OCI-LY1 (cell line): Measurements from ENCODE around the gene RPL5.

Experiments used
- H2AFZ ChIP-seq: fragments of 200-600 bp; sonication (generic), shearing (Covaris generic); 2 replicates; pipeline ENCODE4 v1.6.0; 2014; ENCODE audit warnings: antibody characterized with exemption, mild to moderate bottlenecking, low read length
- H3F3A ChIP-seq: fragments of 200-600 bp; sonication (generic), shearing (Covaris generic); 2 replicates; pipeline ENCODE4 v1.6.0; 2014; ENCODE audit warnings: mild to moderate bottlenecking, antibody characterized with exemption, low read length, moderate library complexity; ENCODE audit not compliant: insufficient read depth
- H3K27ac ChIP-seq: fragments of 200-600 bp; sonication (generic); 2 replicates; pipeline ENCODE4 v1.5.1; 2014; ENCODE audit warnings: low read length, mixed run types, mild to moderate bottlenecking, low read depth; ENCODE audit not compliant: poor library complexity, severe bottlenecking
- H3K27me3 ChIP-seq: fragments of 200-600 bp; sonication (generic); 2 replicates; pipeline ENCODE4 v1.6.0; 2014; ENCODE audit warnings: antibody characterized with exemption, mild to moderate bottlenecking, low read length, moderate library complexity; ENCODE audit not compliant: insufficient read depth
- H3K36me3 ChIP-seq: fragments of 200-600 bp; sonication (generic); 2 replicates; pipeline ENCODE4 v1.6.1; 2014; ENCODE audit warnings: mild to moderate bottlenecking, antibody characterized with exemption, low read length, moderate library complexity, mixed read lengths; ENCODE audit not compliant: insufficient read depth
- H3K4me1 ChIP-seq: fragments of 200-600 bp; sonication (generic); 2 replicates; pipeline ENCODE4 v1.5.1; 2014; ENCODE audit warnings: mild to moderate bottlenecking, low read length, moderate library complexity; ENCODE audit not compliant: insufficient read depth, severe bottlenecking
- H3K4me2 ChIP-seq: fragments of 200-600 bp; sonication (generic), shearing (Covaris generic); 2 replicates; pipeline ENCODE4 v1.6.1; 2014; ENCODE audit warnings: low read length
- H3K4me3 ChIP-seq: fragments of 200-600 bp; sonication (generic); 2 replicates; pipeline ENCODE4 v1.5.1; 2014; ENCODE audit warnings: low read length, low read depth, mild to moderate bottlenecking, mixed read lengths; ENCODE audit not compliant: poor library complexity, severe bottlenecking
- H3K79me2 ChIP-seq: fragments of 200-600 bp; shearing (Covaris generic); 2 replicates; pipeline ENCODE4 v1.6.1; 2016; ENCODE audit warnings: mixed run types, low read length, mixed read lengths; ENCODE audit not compliant: insufficient read depth
- H3K9ac ChIP-seq: fragments of 200-600 bp; sonication (generic), shearing (Covaris generic); 2 replicates; pipeline ENCODE4 v1.6.1; 2014; ENCODE audit warnings: mild to moderate bottlenecking, low read length, mixed read lengths
- H3K9me2 ChIP-seq: fragments of 200-600 bp; sonication (generic), shearing (Covaris generic); 2 replicates; pipeline ENCODE4 v1.6.1; 2014; ENCODE audit warnings: low read depth, mild to moderate bottlenecking, low read length, mixed read lengths
- H3K9me3 ChIP-seq: fragments of 200-600 bp; shearing (Covaris generic); 2 replicates; pipeline ENCODE4 v1.6.1; 2014; ENCODE audit warnings: low read length, mixed read lengths
- H4K20me1 ChIP-seq: fragments of 200-600 bp; sonication (generic), shearing (Covaris generic); 2 replicates; pipeline ENCODE4 v1.6.0; 2016; ENCODE audit warnings: mild to moderate bottlenecking, low read length; ENCODE audit not compliant: insufficient read depth
- CTCF ChIP-seq: fragments of 200-600 bp; sonication (generic), shearing (Covaris generic); IDR thresholded peaks from 2 replicates; pipeline ENCODE4 v1.5.1; 2017; ENCODE audit warnings: mild to moderate bottlenecking, antibody characterized with exemption, low read length, moderate library complexity, mixed read lengths
- EZH2 ChIP-seq: fragments of 200-600 bp; sonication (generic), shearing (Covaris generic); IDR thresholded peaks from 2 replicates; pipeline ENCODE4 v1.8.0; 2017; ENCODE audit warnings: borderline replicate concordance, mixed run types, mild to moderate bottlenecking, antibody characterized with exemption, low read length, moderate library complexity, mixed read lengths

RPL5 gene

DNA sequence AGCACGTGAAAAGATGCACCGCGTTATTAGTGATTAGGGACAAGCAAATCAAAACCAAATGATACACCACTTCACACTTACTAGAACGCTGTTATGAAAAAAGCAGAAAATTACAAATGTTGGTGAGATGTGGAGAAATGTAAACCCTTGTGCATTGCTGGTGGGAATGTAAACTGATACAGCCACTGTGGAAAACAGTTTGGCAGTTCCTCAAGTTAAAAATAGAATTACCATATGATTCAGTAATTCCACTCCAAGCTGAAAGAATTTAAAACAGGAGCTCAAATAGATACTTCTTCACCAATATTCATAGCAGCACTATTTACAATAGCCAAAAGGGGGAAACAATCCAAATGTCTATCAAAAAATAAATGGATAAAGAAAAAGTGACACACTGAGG lies 36.7 kb upstream of the RPL5 start:
- Histone ChIP-seq H3K9me3 (no peaks in the 10 kb centered on the region), H3K27ac (no peak overlapping the region), H3K9ac (no peak overlapping the region), H3K4me2 (no peak overlapping the region), H4K20me1 (no peaks in the 10 kb centered on the region), H3K27me3 (no peaks in the 10 kb centered on the region), H3K4me1 (no peaks in the 10 kb centered on the region), H2AFZ (no peak overlapping the region), H3K79me2 (no peaks in the 10 kb centered on the region), H3F3A (no peaks in the 10 kb centered on the region), H3K9me2 (no peaks in the 10 kb centered on the region), H3K4me3 (no peak overlapping the region), H3K36me3 (no peaks in the 10 kb centered on the region)
- TF ChIP-seq EZH2 (no peak), CTCF (no peak)

GRCh38 chr1:92797297-92797696 lies 34.5 kb upstream of the RPL5 start:
- no peak overlapping the region for H3K9ac ChIP-seq
- H3K4me3 ChIP-seq: no peak overlapping the region
- no peaks in the 10 kb centered on the region for H3K4me1 ChIP-seq
- no peak overlapping the region for H3K4me2 ChIP-seq
- no peaks in the 10 kb centered on the region for H3K9me3 ChIP-seq
- H3K79me2 ChIP-seq: no peaks in the 10 kb centered on the region
- H3K27ac ChIP-seq: no peak overlapping the region
- no peaks in the 10 kb centered on the region for H3K27me3 ChIP-seq
- no peaks in the 10 kb centered on the region for H3K36me3 ChIP-seq
- no peaks in the 10 kb centered on the region for H3K9me2 ChIP-seq
- no peak overlapping the region for H2AFZ ChIP-seq
- no peaks in the 10 kb centered on the region for H4K20me1 ChIP-seq
- no peak for TF ChIP-seq EZH2
- TF ChIP-seq CTCF: no peak
- no peaks in the 10 kb centered on the region for H3F3A ChIP-seq

DNA sequence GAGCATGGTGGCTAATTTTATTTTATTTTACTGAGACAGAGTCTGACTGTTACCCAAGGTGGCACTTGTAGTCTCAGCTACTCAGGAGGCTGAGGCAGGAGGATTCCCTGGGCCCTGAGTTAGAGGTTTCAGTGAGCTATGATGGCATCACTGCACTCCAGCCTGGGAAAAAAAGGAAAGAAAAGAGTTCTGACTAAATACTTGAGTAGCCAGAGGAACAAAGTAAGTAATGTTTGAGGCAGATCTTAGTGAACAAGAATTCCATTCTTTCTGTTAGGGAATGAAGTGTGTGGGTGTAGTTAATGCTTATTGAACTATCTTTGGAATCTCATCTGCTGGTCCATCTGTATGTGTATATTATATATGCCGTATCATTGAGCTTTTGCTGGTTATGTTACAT lies 33.9 kb upstream of the RPL5 start:
- no peak for TF ChIP-seq EZH2
- TF ChIP-seq CTCF: no peak
- Histone ChIP-seq H3K4me3 (no peak overlapping the region), H3K9ac (no peak overlapping the region), H3K4me2 (no peak overlapping the region), H3K4me1 (no peaks in the 10 kb centered on the region), H4K20me1 (no peaks in the 10 kb centered on the region), H3K27ac (no peak overlapping the region), H3F3A (no peaks in the 10 kb centered on the region), H3K27me3 (no peaks in the 10 kb centered on the region), H3K9me2 (no peaks in the 10 kb centered on the region), H3K9me3 (no peaks in the 10 kb centered on the region), H2AFZ (no peak overlapping the region), H3K36me3 (no peaks in the 10 kb centered on the region), H3K79me2 (no peaks in the 10 kb centered on the region)
